K562 (cell line): ENCODE results near the gene FAM110D. TPM values are rescaled to one million over a fixed set of nuclear protein-coding genes. Genes with fewer than 3 reads are reported as not detected.

Experiments used
- GATAD2A ChIP-seq: fragments of 450-650 bp; IDR thresholded peaks from 2 replicates; pipeline ENCODE4 v1.6.1; 2017
- HDAC2 ChIP-seq: fragments of 450-650 bp; IDR thresholded peaks from 2 replicates; pipeline ENCODE4 v1.6.1; 2016; ENCODE audit warnings: mild to moderate bottlenecking
- HNRNPL ChIP-seq: fragments of 200-400 bp; formaldehyde crosslinking; IDR thresholded peaks from 2 replicates; pipeline ENCODE4 v1.6.1; 2017; ENCODE audit warnings: low read depth, mild to moderate bottlenecking, low read length
- ILF3 ChIP-seq: fragments of 450-650 bp; IDR thresholded peaks from 2 replicates; pipeline ENCODE4 v1.6.1; 2018; ENCODE audit warnings: antibody characterized with exemption, mild to moderate bottlenecking, moderate library complexity, borderline replicate concordance
- MYNN ChIP-seq, 2 experiments: sonication (generic); formaldehyde crosslinking in 1 of 2; IDR thresholded peaks; 2 replicates each; pipeline versions ENCODE4 v1.5.0 to v1.6.1; 2016 to 2020; ENCODE audit warnings: antibody characterized with exemption in 1 of 2, missing genetic modification reagents in 1 of 2
- NFRKB ChIP-seq: fragments of 450-650 bp; IDR thresholded peaks from 2 replicates; pipeline ENCODE4 v1.6.1; 2016; ENCODE audit warnings: low read depth
- NRF1 ChIP-seq, 2 experiments: fragments of 450-650 bp; IDR thresholded peaks in 1 of 2; conservative IDR thresholded peaks in 1 of 2; 2 replicates each; pipeline ENCODE4 v1.6.1; 2014; ENCODE audit warnings: mild to moderate bottlenecking in 2 of 2
- PCBP2 ChIP-seq: fragments of 200-400 bp; formaldehyde crosslinking; IDR thresholded peaks from 2 replicates; pipeline ENCODE4 v1.6.1; 2018; ENCODE audit warnings: low read length, low read depth, mild to moderate bottlenecking, moderate library complexity; ENCODE audit not compliant: poor library complexity, severe bottlenecking
- PYGO2 ChIP-seq: fragments of 450-650 bp; IDR thresholded peaks from 2 replicates; pipeline ENCODE4 v1.6.1; 2016; ENCODE audit warnings: mild to moderate bottlenecking, missing genetic modification characterization, moderate library complexity, missing compliant biosample characterization
- SMAD2 ChIP-seq: fragments of 150-350 bp; IDR thresholded peaks from 2 replicates; pipeline ENCODE4 v1.6.1; 2014; ENCODE audit warnings: low read depth, mild to moderate bottlenecking, low read length
- TBP ChIP-seq: optimal IDR thresholded peaks from 2 replicates; pipeline ENCODE3; 2011; ENCODE audit warnings: low read depth, low read length, improper control_type of control experiment
- THAP7 ChIP-seq: fragments of 250-450 bp; sonication (Bioruptor Pico); IDR thresholded peaks from 2 replicates; pipeline ENCODE4 v1.5.0; 2021
- TRIM24 ChIP-seq, 2 experiments: fragments of 450-650 bp; IDR thresholded peaks; 2 replicates each; pipeline ENCODE4 v1.6.1; 2016
- VEZF1 ChIP-seq: fragments of 200-800 bp; sonication (Bioruptor generic); IDR thresholded peaks from 2 replicates; pipeline ENCODE4 v1.6.1; 2017; ENCODE audit warnings: missing genetic modification characterization, missing compliant biosample characterization
- ZNF354B ChIP-seq: fragments of 250-450 bp; sonication (Bioruptor Pico); IDR thresholded peaks from 2 replicates; pipeline ENCODE4 v1.4.0; 2020
- ZNF707 ChIP-seq: fragments of 250-450 bp; sonication (Bioruptor Pico); conservative IDR thresholded peaks from 2 replicates; pipeline ENCODE4 v1.8.0; 2022; ENCODE audit warnings: inconsistent platforms, mild to moderate bottlenecking, moderate library complexity
- polyA plus RNA-seq, 8 experiments: library from polyadenylated mRNA; depleted of rRNA in 4 of 8; stranded (reverse) in 5 of 8; unstranded in 3 of 8; fragments of >200 nt; fragmentation: Nextera tagmentation in 2 of 8; fragmentation: Illumina TruSeq in 1 of 8; extraction: Ambion mirVana in 2 of 8; extraction: Trizol in 1 of 8; gene quantifications; 2 replicates each; pipeline versions ENCODE4 v1.2.1 to v1.2.3, GENCODE V29; 2011 to 2014; ENCODE audit warnings: inconsistent platforms in 1 of 8, missing spikeins in 1 of 8
- total RNA-seq, 7 experiments: library from RNA; depleted of rRNA in 6 of 7; stranded (reverse); fragments of >200 nt in 6 of 7; fragmentation: Illumina TruSeq in 2 of 7; extraction: Trizol in 2 of 7; gene quantifications; 2 replicates each; pipeline versions ENCODE4 v1.2.1 to v1.2.3, GENCODE V29; 2011 to 2021; ENCODE audit warnings: low replicate concordance in 1 of 7
- TF ChIP-seq, protein P1 (sequence below): fragments of 200-800 bp; sonication (Bioruptor generic); IDR thresholded peaks from 2 replicates; pipeline ENCODE4 v1.6.1; 2016; ENCODE audit warnings: missing genetic modification characterization, missing compliant biosample characterization
- TF ChIP-seq, protein P2 (sequence below), 2 experiments: fragments of 450-650 bp; conservative IDR thresholded peaks; 2 replicates each; pipeline ENCODE4 v1.6.1; 2017; ENCODE audit warnings: mild to moderate bottlenecking in 2 of 2, moderate library complexity in 2 of 2
- TF ChIP-seq, protein P3 (sequence below): fragments of 450-650 bp; formaldehyde crosslinking; IDR thresholded peaks from 2 replicates; pipeline ENCODE4 v1.4.0; 2020; ENCODE audit warnings: mild to moderate bottlenecking, moderate library complexity

Gene FAM110D
- total and polyA plus RNA-seq, 9 of the 15 experiments (the other 6 are each of a cell fraction or from before 2014, with no cell fraction given): 0.04 to 1.1 (median 0.33) TPM

GRCh38 chr1:26162220-26162709 is 3.4 kb downstream of the FAM110D start (continued):
- TF ChIP-seq VEZF1 (CRISPR knock-in tag) (no peak; the same call in 1 of the 2 replicates), TBP (no peak), THAP7 (CRISPR knock-in tag) (no peak), MYNN (IDR thresholded peaks at IDR 0.05) (no peak), MYNN (CRISPR knock-in tag; IDR thresholded peaks at IDR 0.05) (no peak), HDAC2 (peak; percentile 64; the same call in 1 of the 2 replicates), NFRKB (peak; percentile 37; the same call in 1 of the 2 replicates), HNRNPL (no peak), ZNF707 (CRISPR knock-in tag) (no peak), PCBP2 (no peak), SMAD2 (no peak), NRF1 (conservative IDR thresholded peaks at IDR 0.05 in 1 of 2, IDR thresholded peaks at IDR 0.05 in 1 of 2) (no peak), TRIM24 (IDR thresholded peaks at IDR 0.05) (no peak), PYGO2 (tag) (no peak), GATAD2A (peak; percentile 34; the same call in 1 of the 2 replicates), ILF3 (no peak), ZNF354B (CRISPR knock-in tag) (no peak)
- TF ChIP-seq, protein P1, sequence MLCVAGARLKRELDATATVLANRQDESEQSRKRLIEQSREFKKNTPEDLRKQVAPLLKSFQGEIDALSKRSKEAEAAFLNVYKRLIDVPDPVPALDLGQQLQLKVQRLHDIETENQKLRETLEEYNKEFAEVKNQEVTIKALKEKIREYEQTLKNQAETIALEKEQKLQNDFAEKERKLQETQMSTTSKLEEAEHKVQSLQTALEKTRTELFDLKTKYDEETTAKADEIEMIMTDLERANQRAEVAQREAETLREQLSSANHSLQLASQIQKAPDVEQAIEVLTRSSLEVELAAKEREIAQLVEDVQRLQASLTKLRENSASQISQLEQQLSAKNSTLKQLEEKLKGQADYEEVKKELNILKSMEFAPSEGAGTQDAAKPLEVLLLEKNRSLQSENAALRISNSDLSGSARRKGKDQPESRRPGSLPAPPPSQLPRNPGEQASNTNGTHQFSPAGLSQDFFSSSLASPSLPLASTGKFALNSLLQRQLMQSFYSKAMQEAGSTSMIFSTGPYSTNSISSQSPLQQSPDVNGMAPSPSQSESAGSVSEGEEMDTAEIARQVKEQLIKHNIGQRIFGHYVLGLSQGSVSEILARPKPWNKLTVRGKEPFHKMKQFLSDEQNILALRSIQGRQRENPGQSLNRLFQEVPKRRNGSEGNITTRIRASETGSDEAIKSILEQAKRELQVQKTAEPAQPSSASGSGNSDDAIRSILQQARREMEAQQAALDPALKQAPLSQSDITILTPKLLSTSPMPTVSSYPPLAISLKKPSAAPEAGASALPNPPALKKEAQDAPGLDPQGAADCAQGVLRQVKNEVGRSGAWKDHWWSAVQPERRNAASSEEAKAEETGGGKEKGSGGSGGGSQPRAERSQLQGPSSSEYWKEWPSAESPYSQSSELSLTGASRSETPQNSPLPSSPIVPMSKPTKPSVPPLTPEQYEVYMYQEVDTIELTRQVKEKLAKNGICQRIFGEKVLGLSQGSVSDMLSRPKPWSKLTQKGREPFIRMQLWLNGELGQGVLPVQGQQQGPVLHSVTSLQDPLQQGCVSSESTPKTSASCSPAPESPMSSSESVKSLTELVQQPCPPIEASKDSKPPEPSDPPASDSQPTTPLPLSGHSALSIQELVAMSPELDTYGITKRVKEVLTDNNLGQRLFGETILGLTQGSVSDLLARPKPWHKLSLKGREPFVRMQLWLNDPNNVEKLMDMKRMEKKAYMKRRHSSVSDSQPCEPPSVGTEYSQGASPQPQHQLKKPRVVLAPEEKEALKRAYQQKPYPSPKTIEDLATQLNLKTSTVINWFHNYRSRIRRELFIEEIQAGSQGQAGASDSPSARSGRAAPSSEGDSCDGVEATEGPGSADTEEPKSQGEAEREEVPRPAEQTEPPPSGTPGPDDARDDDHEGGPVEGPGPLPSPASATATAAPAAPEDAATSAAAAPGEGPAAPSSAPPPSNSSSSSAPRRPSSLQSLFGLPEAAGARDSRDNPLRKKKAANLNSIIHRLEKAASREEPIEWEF: no peak
- TF ChIP-seq, protein P2, sequence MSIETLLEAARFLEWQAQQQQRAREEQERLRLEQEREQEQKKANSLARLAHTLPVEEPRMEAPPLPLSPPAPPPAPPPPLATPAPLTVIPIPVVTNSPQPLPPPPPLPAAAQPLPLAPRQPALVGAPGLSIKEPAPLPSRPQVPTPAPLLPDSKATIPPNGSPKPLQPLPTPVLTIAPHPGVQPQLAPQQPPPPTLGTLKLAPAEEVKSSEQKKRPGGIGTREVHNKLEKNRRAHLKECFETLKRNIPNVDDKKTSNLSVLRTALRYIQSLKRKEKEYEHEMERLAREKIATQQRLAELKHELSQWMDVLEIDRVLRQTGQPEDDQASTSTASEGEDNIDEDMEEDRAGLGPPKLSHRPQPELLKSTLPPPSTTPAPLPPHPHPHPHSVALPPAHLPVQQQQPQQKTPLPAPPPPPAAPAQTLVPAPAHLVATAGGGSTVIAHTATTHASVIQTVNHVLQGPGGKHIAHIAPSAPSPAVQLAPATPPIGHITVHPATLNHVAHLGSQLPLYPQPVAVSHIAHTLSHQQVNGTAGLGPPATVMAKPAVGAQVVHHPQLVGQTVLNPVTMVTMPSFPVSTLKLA (conservative IDR thresholded peaks at IDR 0.05): no peak
- TF ChIP-seq, protein P3, sequence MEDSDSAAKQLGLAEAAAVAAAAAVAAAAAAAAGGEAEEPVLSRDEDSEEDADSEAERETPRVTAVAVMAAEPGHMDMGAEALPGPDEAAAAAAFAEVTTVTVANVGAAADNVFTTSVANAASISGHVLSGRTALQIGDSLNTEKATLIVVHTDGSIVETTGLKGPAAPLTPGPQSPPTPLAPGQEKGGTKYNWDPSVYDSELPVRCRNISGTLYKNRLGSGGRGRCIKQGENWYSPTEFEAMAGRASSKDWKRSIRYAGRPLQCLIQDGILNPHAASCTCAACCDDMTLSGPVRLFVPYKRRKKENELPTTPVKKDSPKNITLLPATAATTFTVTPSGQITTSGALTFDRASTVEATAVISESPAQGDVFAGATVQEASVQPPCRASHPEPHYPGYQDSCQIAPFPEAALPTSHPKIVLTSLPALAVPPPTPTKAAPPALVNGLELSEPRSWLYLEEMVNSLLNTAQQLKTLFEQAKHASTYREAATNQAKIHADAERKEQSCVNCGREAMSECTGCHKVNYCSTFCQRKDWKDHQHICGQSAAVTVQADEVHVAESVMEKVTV (CRISPR knock-in tag): no peak
